Mesenchymal stem cell (in vitro differentiated cells and primary cell): ENCODE data around the gene CDH12.

ENCODE experiments used
- DNase-seq: peaks from one replicate; pipeline ENCODE4 v3.0.0-alpha.2; 2013
- H2AFZ ChIP-seq: one replicate; pipeline ENCODE4 v1.6.1; 2013; ENCODE audit warnings: low read depth, mild to moderate bottlenecking, control low read depth, inconsistent platforms, low read length, moderate library complexity
- H2AK5ac ChIP-seq: 2 replicates; pipeline ENCODE4 v1.6.1; 2013; ENCODE audit warnings: low read length, moderate library complexity, mild to moderate bottlenecking, inconsistent platforms; ENCODE audit not compliant: severe bottlenecking
- H2BK120ac ChIP-seq: one replicate; pipeline ENCODE4 v1.6.1; 2013; ENCODE audit warnings: low read depth, mild to moderate bottlenecking, inconsistent platforms, low read length, moderate library complexity
- H2BK12ac ChIP-seq, 2 experiments: one replicate each; pipeline ENCODE4 v1.6.1; 2013; ENCODE audit warnings: inconsistent platforms in 2 of 2, low read length in 2 of 2, mild to moderate bottlenecking in 2 of 2, moderate library complexity in 2 of 2, control low read depth in 1 of 2
- H2BK15ac ChIP-seq: one replicate; pipeline ENCODE4 v1.6.1; 2013; ENCODE audit warnings: mild to moderate bottlenecking, low read depth, inconsistent platforms; ENCODE audit not compliant: poor library complexity, severe bottlenecking
- H2BK5ac ChIP-seq: 2 replicates; pipeline ENCODE4 v1.6.1; 2013; ENCODE audit warnings: low read depth, mild to moderate bottlenecking, low read length, control low read depth, inconsistent platforms; ENCODE audit not compliant: poor library complexity, severe bottlenecking
- H3K14ac ChIP-seq, 2 experiments: one replicate each; pipeline ENCODE4 v1.6.1; 2013; ENCODE audit warnings: inconsistent platforms in 2 of 2, low read length in 2 of 2, control low read depth in 1 of 2, mild to moderate bottlenecking in 1 of 2, moderate library complexity in 1 of 2
- H3K18ac ChIP-seq, 2 experiments: one replicate each; pipeline ENCODE4 v1.6.1; 2013; ENCODE audit warnings: inconsistent platforms in 2 of 2, low read length in 2 of 2, control low read depth in 1 of 2, low read depth in 1 of 2, mild to moderate bottlenecking in 1 of 2
- H3K23ac ChIP-seq, 2 experiments: one replicate each; pipeline ENCODE4 v1.6.1; 2013; ENCODE audit warnings: inconsistent platforms in 2 of 2, low read length in 2 of 2, mild to moderate bottlenecking in 2 of 2, moderate library complexity in 2 of 2, control low read depth in 1 of 2
- H3K27ac ChIP-seq: 2 replicates; pipeline ENCODE4 v1.5.1; 2013; ENCODE audit warnings: mild to moderate bottlenecking, moderate library complexity, low read length, control low read depth, inconsistent platforms; ENCODE audit not compliant: poor library complexity, severe bottlenecking
- H3K27me3 ChIP-seq, 2 experiments: 2 replicates each; pipeline versions ENCODE4 v1.6.1 to v1.7.0; 2013; ENCODE audit warnings: low read length in 2 of 2, mild to moderate bottlenecking in 2 of 2, moderate library complexity in 2 of 2, control low read depth in 1 of 2, inconsistent platforms in 1 of 2; ENCODE audit not compliant: control insufficient read depth in 1 of 2, insufficient read depth in 1 of 2
- H3K36me3 ChIP-seq, 2 experiments: 2 replicates each; pipeline versions ENCODE4 v1.6.1 to v1.7.0; 2013; ENCODE audit warnings: low read length in 2 of 2, control low read depth in 1 of 2, inconsistent platforms in 1 of 2, low read depth in 1 of 2, mild to moderate bottlenecking in 1 of 2; ENCODE audit not compliant: insufficient read depth in 2 of 2, control insufficient read depth in 1 of 2
- H3K4ac ChIP-seq, 2 experiments: one replicate each; pipeline ENCODE4 v1.6.1; 2013; ENCODE audit warnings: inconsistent platforms in 2 of 2, low read length in 2 of 2, mild to moderate bottlenecking in 2 of 2, moderate library complexity in 2 of 2, control low read depth in 1 of 2, low read depth in 1 of 2
- H3K4me1 ChIP-seq: 2 replicates; pipeline ENCODE4 v1.6.1; 2013; ENCODE audit warnings: low read depth, low read length, control low read depth; ENCODE audit not compliant: control insufficient read depth, insufficient read depth
- H3K4me2 ChIP-seq: 2 replicates; pipeline ENCODE4 v1.6.1; 2013; ENCODE audit warnings: low read length, mild to moderate bottlenecking, inconsistent platforms; ENCODE audit not compliant: poor library complexity, severe bottlenecking
- H3K4me3 ChIP-seq, 2 experiments: 2 replicates each; pipeline versions ENCODE4 v1.5.1 to v1.7.0; 2013; ENCODE audit warnings: low read length in 2 of 2, mild to moderate bottlenecking in 2 of 2, control low read depth in 1 of 2, low read depth in 1 of 2; ENCODE audit not compliant: insufficient read depth in 1 of 2
- H3K79me1 ChIP-seq: replicated peaks from 2 replicates; pipeline ENCODE4 v1.6.1; 2013; ENCODE audit warnings: mild to moderate bottlenecking, control low read depth, low read length, inconsistent platforms; ENCODE audit not compliant: poor library complexity, severe bottlenecking
- H3K9ac ChIP-seq: 2 replicates; pipeline ENCODE4 v1.7.0; 2013; ENCODE audit warnings: mild to moderate bottlenecking, low read length, moderate library complexity
- H3K9me3 ChIP-seq: 2 replicates; pipeline ENCODE4 v1.7.0; 2013; ENCODE audit warnings: mild to moderate bottlenecking, low read length; ENCODE audit not compliant: control insufficient read depth
- H4K8ac ChIP-seq: one replicate; pipeline ENCODE4 v1.6.1; 2013; ENCODE audit warnings: inconsistent platforms, mild to moderate bottlenecking, low read length, moderate library complexity
- H4K91ac ChIP-seq: one replicate; pipeline ENCODE4 v1.6.1; 2013; ENCODE audit warnings: mild to moderate bottlenecking, low read length, inconsistent platforms
- WGBS: methylation state at CpG from one replicate; pipeline ENCODE4 v1.1.7; 2013; ENCODE audit warnings: mixed read lengths; 5-methylcytosine and 5-hydroxymethylcytosine counted together

CDH12 gene

DNA sequence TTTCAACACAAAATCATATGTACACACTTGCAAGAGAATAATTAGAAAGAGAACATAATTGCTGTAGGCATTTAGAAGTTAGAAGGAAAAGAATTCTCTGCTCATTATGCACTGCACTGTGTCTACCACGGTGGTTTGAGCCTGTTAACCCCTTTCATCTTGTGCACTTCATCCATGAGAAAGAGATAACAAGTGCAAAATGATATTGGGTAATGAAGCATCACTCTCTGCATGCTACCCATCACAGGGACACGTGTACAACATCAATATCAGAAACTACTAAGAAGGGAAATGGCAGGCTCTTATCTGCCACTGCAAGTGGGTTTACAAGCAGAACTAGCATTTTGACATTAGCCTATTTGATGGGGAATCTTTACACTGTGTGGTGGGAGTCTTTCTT is 202.6 kb downstream of the CDH12 start:
- no peak overlapping the region for H3K18ac ChIP-seq
- H3K4ac ChIP-seq, result no peak overlapping the region
- H3K4me1 ChIP-seq, result no peaks in the 10 kb centered on the region
- H3K14ac ChIP-seq, result no peak overlapping the region
- no peak overlapping the region for H3K27ac ChIP-seq
- H2BK5ac ChIP-seq, result no peak overlapping the region
- no peak overlapping the region for H3K23ac ChIP-seq
- H3K27me3 ChIP-seq, result no peaks in the 10 kb centered on the region
- no peak overlapping the region for H2BK120ac ChIP-seq
- no peak overlapping the region for H3K4me2 ChIP-seq
- DNase-seq, result no peak
- no peak overlapping the region for H2BK12ac ChIP-seq
- WGBS, result no CpG with 5 or more reads among the region's 2 CpGs
- H4K8ac ChIP-seq, result no peak overlapping the region
- H3K9me3 ChIP-seq, result no peaks in the 10 kb centered on the region
- H3K79me1 ChIP-seq, result no peaks in the 10 kb centered on the region
- no peaks in the 10 kb centered on the region for H3K36me3 ChIP-seq
- no peak overlapping the region for H3K9ac ChIP-seq
- H3K4me3 ChIP-seq, result no peak overlapping the region
- H4K91ac ChIP-seq, result no peak overlapping the region
- no peak overlapping the region for H2AK5ac ChIP-seq
- H2AFZ ChIP-seq, result no peak overlapping the region
- H2BK15ac ChIP-seq, result no peak overlapping the region

DNA sequence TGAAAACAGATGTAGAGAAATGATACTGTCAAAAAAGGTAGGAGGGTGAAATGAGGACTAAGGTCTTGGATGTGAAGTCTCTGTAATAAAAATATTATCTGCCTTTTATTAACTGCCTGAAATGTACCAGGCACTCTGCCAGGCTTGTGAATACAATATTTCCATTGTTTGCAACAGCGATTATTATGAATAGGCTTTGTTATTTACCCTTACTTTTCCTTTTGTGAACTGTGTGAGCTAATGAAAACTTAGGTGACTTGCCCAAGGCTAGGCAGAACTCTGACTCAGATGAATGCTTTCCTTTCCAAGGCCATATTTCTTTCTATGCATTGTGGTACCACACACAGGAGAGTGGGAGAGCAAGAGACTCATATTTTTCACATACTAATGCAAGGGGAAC is 204.1 kb downstream of the CDH12 start:
- no peak for DNase-seq
- Histone ChIP-seq H3K4me3 (no peak overlapping the region), H3K36me3 (no peaks in the 10 kb centered on the region), H2BK5ac (no peak overlapping the region), H3K9ac (no peak overlapping the region), H4K8ac (no peak overlapping the region), H3K27me3 (no peaks in the 10 kb centered on the region), H3K27ac (no peak overlapping the region), H3K4me1 (no peaks in the 10 kb centered on the region), H2BK15ac (no peak overlapping the region), H2BK12ac (no peak overlapping the region), H3K18ac (no peak overlapping the region), H3K14ac (no peak overlapping the region), H2BK120ac (no peak overlapping the region), H2AFZ (no peak overlapping the region), H2AK5ac (no peak overlapping the region), H3K23ac (no peak overlapping the region), H3K9me3 (no peaks in the 10 kb centered on the region), H3K4me2 (no peak overlapping the region), H3K4ac (no peak overlapping the region), H3K79me1 (no peaks in the 10 kb centered on the region), H4K91ac (no peak overlapping the region)
- WGBS, result no CpG with 5 or more reads among the region's 1 CpG

DNA sequence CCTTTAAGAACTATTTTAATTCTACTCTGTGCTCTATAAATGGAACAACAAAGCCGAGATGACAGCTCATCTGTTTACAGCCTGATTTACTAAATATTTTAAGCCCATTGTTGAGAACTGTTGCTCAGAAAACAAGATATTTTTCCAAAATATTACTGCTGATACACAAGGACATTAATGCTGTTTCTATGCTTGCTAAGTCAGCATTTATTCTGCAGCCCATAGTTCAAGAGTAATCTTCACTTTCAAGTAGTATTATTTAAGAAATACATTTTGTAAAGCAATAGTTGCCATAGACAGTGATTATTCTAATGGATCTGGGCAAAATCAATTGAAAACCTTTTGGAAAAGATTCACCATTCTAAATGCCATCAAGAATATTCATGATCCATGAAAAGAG is 208.3 kb downstream of the CDH12 start:
- H3K14ac ChIP-seq, result no peak overlapping the region
- no peaks in the 10 kb centered on the region for H3K4me1 ChIP-seq
- no peak overlapping the region for H4K8ac ChIP-seq
- H3K9me3 ChIP-seq, result no peaks in the 10 kb centered on the region
- H3K27ac ChIP-seq, result no peak overlapping the region
- no peak overlapping the region for H2BK15ac ChIP-seq
- no peak overlapping the region for H3K18ac ChIP-seq
- no peak overlapping the region for H2BK5ac ChIP-seq
- WGBS, result 71% methylated on average over 1 of the region's 1 CpG
- no peaks in the 10 kb centered on the region for H3K79me1 ChIP-seq
- H3K4ac ChIP-seq, result no peak overlapping the region
- no peak overlapping the region for H3K4me2 ChIP-seq
- H2AFZ ChIP-seq, result no peak overlapping the region
- no peaks in the 10 kb centered on the region for H3K27me3 ChIP-seq
- H3K36me3 ChIP-seq, result no peaks in the 10 kb centered on the region
- H3K23ac ChIP-seq, result no peak overlapping the region
- H3K4me3 ChIP-seq, result no peak overlapping the region
- no peak for DNase-seq
- H4K91ac ChIP-seq, result no peak overlapping the region
- H2AK5ac ChIP-seq, result no peak overlapping the region
- no peak overlapping the region for H2BK120ac ChIP-seq
- H2BK12ac ChIP-seq, result no peak overlapping the region
- no peak overlapping the region for H3K9ac ChIP-seq

DNA sequence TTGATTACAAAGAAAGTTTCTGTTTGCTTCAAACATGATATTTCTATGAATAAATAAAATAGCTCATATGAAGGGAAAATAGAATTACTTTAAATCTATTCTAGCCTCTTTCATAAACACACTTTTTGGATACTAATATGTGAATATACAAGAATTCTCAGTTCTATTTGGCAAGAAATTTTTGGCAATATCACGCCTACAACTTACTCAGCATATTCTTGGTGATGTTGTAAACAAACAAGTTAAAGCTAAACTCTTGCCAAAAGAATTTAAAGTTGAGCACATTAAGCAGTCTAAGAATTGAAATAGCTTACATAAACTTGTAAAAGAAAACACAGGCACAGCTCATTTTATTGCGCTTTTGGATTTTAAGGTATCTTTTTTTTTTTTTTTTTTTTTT is 209.8 kb downstream of the CDH12 start:
- Histone ChIP-seq H2AFZ (no peak overlapping the region), H4K8ac (no peak overlapping the region), H2AK5ac (no peak overlapping the region), H3K4me3 (no peak overlapping the region), H3K36me3 (no peaks in the 10 kb centered on the region), H4K91ac (no peak overlapping the region), H3K4me1 (no peaks in the 10 kb centered on the region), H3K18ac (no peak overlapping the region), H3K9ac (no peak overlapping the region), H3K79me1 (no peaks in the 10 kb centered on the region), H2BK5ac (no peak overlapping the region), H3K4ac (no peak overlapping the region), H2BK12ac (no peak overlapping the region), H3K14ac (no peak overlapping the region), H3K27me3 (no peaks in the 10 kb centered on the region), H3K4me2 (no peak overlapping the region), H2BK15ac (no peak overlapping the region), H2BK120ac (no peak overlapping the region), H3K23ac (no peak overlapping the region), H3K9me3 (no peaks in the 10 kb centered on the region), H3K27ac (no peak overlapping the region)
- WGBS, result no CpG with 5 or more reads among the region's 2 CpGs
- no peak for DNase-seq
